Omental fat pad (tissue), 4 donors: ENCODE results near the gene SLC1A5. TPM values are rescaled to one million over a fixed set of nuclear protein-coding genes. Genes with fewer than 3 reads are reported as not detected.

Source experiments
- ATAC-seq: fragments of 150-250 bp; one replicate; pipeline ENCODE4 v1.9.1; 2016; ENCODE audit warnings: mild to moderate bottlenecking, moderate library complexity; ENCODE audit not compliant: low FRiP score
- DNase-seq: peaks from one replicate; pipeline ENCODE4 v3.0.0-alpha.2; 2019; ENCODE audit warnings: low spot score
- CTCF ChIP-seq, 3 donors: fragments of 450-650 bp; IDR thresholded peaks; one replicate each; pipeline ENCODE4 v1.5.1; 2016 to 2017; ENCODE audit warnings: antibody characterized with exemption in 3 of 3, mild to moderate bottlenecking in 3 of 3, moderate library complexity in 2 of 3
- total RNA-seq, 4 donors: library from RNA; depleted of rRNA; stranded (reverse); fragments of >200 nt; gene quantifications; one replicate each; pipeline ENCODE4 v1.1.0, GENCODE V29; 2016

The SLC1A5 gene
- total RNA-seq, 4 donors from 2014 or later: 86.7 to 158 (median 140) TPM

DNA sequence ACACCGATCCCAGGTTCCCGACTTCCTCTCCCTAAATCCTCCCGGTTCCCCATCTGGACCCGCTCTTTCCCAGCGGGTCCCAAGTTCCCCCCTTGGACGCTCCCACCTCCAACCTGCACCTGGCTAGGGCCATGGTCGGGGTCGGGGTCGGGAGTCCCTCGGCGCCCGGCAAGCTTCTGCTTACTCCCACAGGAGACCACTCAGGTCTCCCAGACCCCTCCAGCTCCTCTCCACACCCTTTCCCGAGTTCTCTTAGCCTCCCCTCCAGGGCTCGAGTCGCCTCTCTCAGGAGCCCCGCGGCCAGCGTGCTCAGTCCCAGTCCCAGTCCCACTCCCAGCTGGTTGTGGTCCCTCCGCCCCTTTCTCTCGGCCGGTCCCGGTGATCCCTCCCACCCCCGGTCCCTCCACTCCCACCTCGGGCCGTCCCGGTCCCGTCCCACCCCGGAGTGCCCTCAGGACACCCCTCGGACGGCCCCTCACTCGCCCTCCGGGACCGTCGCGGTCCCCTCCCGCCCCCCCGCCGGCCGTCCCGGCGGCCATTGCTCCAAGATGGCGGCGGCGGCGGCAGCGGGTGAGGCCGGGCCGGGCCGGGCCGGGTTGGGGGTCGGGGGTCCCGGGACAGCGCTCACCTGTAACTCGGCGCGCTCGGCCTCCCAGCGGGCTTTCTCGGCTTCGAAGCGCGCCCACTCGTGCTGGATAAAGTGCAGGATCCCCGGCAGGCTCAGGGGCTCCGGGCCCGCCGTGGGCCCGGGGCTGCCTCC is 42.7 kb downstream of the SLC1A5 start, which contains the start of gene FKRP:
TSS of gene FKRP (plus strand) at position 537 of the 760 bp plus-strand sequence. CDS start 9,394 bp downstream, outside the sequence.
- peak; percentile 43 for ATAC-seq
- no peak for TF ChIP-seq CTCF (IDR thresholded peaks at IDR 0.05)
- DNase-seq: no peak

DNA sequence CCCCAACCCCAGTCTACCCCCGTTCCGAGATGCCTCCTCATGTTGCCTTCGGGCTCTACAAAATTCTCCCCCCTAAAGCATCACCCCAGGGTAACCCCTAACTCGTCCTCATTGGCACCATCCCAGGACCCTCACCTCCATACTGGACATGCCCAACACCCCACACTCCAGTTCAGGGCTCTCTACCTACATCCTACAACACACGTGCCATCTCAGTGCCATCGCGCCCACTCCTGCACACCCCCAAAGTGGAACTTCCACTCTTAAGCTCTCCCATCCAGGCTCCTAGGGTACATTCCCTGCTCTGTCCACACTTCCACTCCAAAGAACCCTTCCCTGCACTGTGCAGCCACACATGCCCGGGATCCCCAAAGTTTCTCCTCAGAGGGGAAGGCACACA is 43.4 kb downstream of the SLC1A5 start:
- ATAC-seq (no peak), DNase-seq (no peak)
- no peak for TF ChIP-seq CTCF (IDR thresholded peaks at IDR 0.05)

DNA sequence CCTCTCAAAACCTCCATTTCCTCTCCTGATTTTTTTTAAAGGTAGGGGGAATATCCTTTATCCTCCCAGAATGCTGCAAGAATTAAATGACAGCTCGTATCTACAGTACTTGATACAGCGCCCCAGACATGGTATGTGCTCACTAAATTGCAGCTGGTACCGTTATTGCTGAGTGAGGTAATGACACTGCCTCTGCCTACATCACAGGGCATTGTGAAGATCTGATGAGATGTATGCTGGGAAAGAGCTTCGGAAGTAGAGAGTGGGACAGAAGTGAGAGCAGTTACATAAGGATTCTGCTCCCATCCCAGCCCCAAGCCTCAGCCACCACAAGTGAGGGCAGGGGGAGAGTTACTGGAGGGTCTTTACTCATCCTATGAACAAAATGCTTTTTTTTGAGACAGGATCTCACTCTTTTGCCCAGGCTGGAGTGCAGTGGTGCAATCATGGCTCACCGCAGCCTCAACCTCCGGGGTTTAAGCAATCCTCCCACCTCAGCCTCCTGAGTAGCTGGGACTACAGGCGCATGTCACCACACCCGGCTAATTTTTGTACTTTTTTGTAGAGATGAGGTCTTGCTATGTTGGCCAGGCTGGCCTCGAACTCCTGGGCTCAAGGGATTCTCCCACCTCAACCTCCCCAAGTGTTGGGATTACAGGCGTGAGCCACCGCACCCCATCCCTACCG is 44.2 kb downstream of the SLC1A5 start:
- DNase-seq (no peak), ATAC-seq (no peak)
- no peak for TF ChIP-seq CTCF (IDR thresholded peaks at IDR 0.05)

DNA sequence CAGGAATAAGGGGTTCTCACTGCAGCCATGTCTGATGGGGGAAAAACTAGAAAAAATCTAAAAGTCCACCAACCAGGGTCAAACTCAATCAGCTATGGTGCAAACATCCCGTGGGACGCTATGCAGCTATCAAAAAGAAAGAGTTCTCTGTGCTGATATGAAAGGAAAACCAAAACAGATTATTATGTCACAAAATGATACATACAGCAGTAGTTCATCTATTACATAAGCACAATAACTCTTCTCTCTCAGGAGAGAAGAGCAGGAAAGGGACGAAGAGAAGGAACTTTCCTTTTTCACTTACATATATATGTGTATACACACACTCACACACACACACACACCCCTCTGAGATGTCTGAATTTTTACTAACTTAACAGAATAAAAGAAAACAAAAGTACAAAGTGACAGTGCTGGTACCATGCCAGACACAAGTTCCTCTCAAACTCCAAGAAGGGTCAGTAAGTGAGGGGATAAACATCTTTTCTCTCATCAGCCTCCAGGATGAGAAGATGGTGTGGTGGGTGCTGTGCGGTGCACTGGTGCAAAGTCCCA is 45.4 kb downstream of the SLC1A5 start:
- DNase-seq (no peak), ATAC-seq (no peak)
- TF ChIP-seq CTCF (IDR thresholded peaks at IDR 0.05): no peak

DNA sequence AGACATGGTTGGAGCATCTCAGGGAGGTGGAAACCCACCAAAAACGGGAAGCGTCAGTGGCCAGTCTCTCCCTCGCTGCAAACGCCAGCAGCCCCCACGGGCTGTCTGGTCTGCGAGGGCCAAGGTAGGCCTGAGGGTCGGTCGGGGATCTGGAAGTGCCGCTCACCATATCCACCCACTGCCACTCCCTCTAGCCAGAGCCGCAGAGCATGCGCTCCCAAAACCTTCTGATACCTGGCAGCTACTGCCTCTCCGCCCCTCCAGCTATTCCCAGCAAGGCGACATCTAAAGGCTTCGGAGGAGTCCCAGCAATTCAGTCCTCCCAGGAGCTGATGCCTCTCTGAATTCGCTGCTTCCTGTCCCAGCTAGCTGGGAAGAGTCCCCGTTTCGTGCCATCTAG is 46.9 kb downstream of the SLC1A5 start:
- DNase-seq: no peak
- no peak for ATAC-seq
- TF ChIP-seq CTCF (IDR thresholded peaks at IDR 0.05): no peak

GRCh38 chr19:46739290-46739771 is 49.1 kb downstream of the SLC1A5 start:
- no peak for TF ChIP-seq CTCF (IDR thresholded peaks at IDR 0.05)
- ATAC-seq (no peak), DNase-seq (no peak)
